ENCODE data around the gene CTIF. TPM values are rescaled to one million over a fixed set of nuclear protein-coding genes. Genes with fewer than 3 reads are reported as not detected.

The CTIF gene
- polyA plus RNA-seq, 1 donor from 2014 or later: 50.2 TPM

- Histone ChIP-seq H3K9me3 (ENCODE audit: low read length) (no peaks in the 10 kb centered on the region), H3K9me2 (ENCODE audit: insufficient read depth, low read length) (no peaks in the 10 kb centered on the region), H2AFZ (ENCODE audit: low read depth, low read length) (no peak overlapping the region), H3F3A (ENCODE audit: insufficient read depth, low read length, poor library complexity, severe bottlenecking) (no peaks in the 10 kb centered on the region), H3K36me3 (ENCODE audit: insufficient read depth, low read length) (no peaks in the 10 kb centered on the region), H3K9ac (ENCODE audit: low read length) (no peak overlapping the region), H4K20me1 (ENCODE audit: insufficient read depth) (no peaks in the 10 kb centered on the region), H3K79me2 (replicated peaks; ENCODE audit: insufficient read depth, low read length) (no peaks in the 10 kb centered on the region), H3K4me3 (ENCODE audit: low read length) (no peak overlapping the region), H3K27me3 (ENCODE audit: insufficient read depth, low read depth, low read length) (no peaks in the 10 kb centered on the region), H3K4me2 (ENCODE audit: low read length) (no peak overlapping the region), H3K27ac (ENCODE audit: low read length) (no peak overlapping the region)
- TF ChIP-seq TAF1 (IDR thresholded peaks at IDR 0.05; ENCODE audit: low read depth) (no peak), EP300 (conservative IDR thresholded peaks at IDR 0.05; ENCODE audit: poor library complexity, severe bottlenecking) (no peak)
Measured at GRCh38 chr18:48751727-48752468, 213.1 kb downstream of the CTIF start.

GRCh38 chr18:48752478-48752877 is 213.6 kb downstream of the CTIF start:
- H3K27ac ChIP-seq (ENCODE audit: low read length): no peak overlapping the region
- H3K36me3 ChIP-seq (ENCODE audit: insufficient read depth, low read length): no peaks in the 10 kb centered on the region
- no peak overlapping the region for H3K9ac ChIP-seq (ENCODE audit: low read length)
- no peaks in the 10 kb centered on the region for H3K79me2 ChIP-seq (replicated peaks; ENCODE audit: insufficient read depth, low read length)
- H3K4me2 ChIP-seq (ENCODE audit: low read length): no peak overlapping the region
- TF ChIP-seq CTCF (IDR thresholded peaks at IDR 0.05; ENCODE audit: poor library complexity, severe bottlenecking): no peak
- TF ChIP-seq MXI1 (conservative IDR thresholded peaks at IDR 0.05; ENCODE audit: poor library complexity, severe bottlenecking): no peak
- TF ChIP-seq REST (IDR thresholded peaks at IDR 0.05; ENCODE audit: borderline replicate concordance): no peak
- TF ChIP-seq TAF1 (IDR thresholded peaks at IDR 0.05; ENCODE audit: low read depth): no peak
- no peak for TF ChIP-seq SMC3 (conservative IDR thresholded peaks at IDR 0.05; ENCODE audit: poor library complexity)
- no peak for TF ChIP-seq EP300 (conservative IDR thresholded peaks at IDR 0.05; ENCODE audit: poor library complexity, severe bottlenecking)
- TF ChIP-seq POLR2AphosphoS5 (IDR thresholded peaks at IDR 0.05): no peak
- TF ChIP-seq EZH2 (IDR thresholded peaks at IDR 0.05; ENCODE audit: borderline replicate concordance, insufficient read depth, low read length, poor library complexity, severe bottlenecking): no peak
- no peak for TF ChIP-seq RAD21 (conservative IDR thresholded peaks at IDR 0.05)
- H4K20me1 ChIP-seq (ENCODE audit: insufficient read depth): no peaks in the 10 kb centered on the region
- no peaks in the 10 kb centered on the region for H3K9me3 ChIP-seq (ENCODE audit: low read length)
- H3K9me2 ChIP-seq (ENCODE audit: insufficient read depth, low read length): no peaks in the 10 kb centered on the region
- no peaks in the 10 kb centered on the region for H3K27me3 ChIP-seq (ENCODE audit: insufficient read depth, low read depth, low read length)
- no peak overlapping the region for H2AFZ ChIP-seq (ENCODE audit: low read depth, low read length)
- no peaks in the 10 kb centered on the region for H3F3A ChIP-seq (ENCODE audit: insufficient read depth, low read length, poor library complexity, severe bottlenecking)
- H3K4me3 ChIP-seq (ENCODE audit: low read length): no peak overlapping the region

All from neural cell (in vitro differentiated cells).